GM18951 (cell line): Measurements from ENCODE around the gene HSP90AA1.

Experiments
- POLR2A ChIP-seq: IDR thresholded peaks from 4 replicates; pipeline ENCODE4 v1.6.1; 2011; ENCODE audit warnings: mild to moderate bottlenecking; ENCODE audit not compliant: insufficient read length, insufficient read depth; ENCODE audit errors: extremely low read depth
- in situ Hi-C: fragments of 300-500 bp; cut with MboI; formaldehyde crosslinking; loops from one replicate; pipeline ENCODE4 v1.12.0; 2022; ENCODE audit warnings: low sequenced_read_pairs, mixed read lengths, inconsistent platforms; ENCODE audit not compliant: unreplicated experiment

The HSP90AA1 gene

GRCh38 chr14:102105369-102105768 lies 18.5 kb upstream of the HSP90AA1 start:
- in situ Hi-C loops = no loop called here
- TF ChIP-seq POLR2A = no peak

- in situ Hi-C loops = no loop called here
Observed at GRCh38 chr14:102103062-102103695, 16.3 kb upstream of the HSP90AA1 start.

GRCh38 chr14:102097441-102098135 lies 10.7 kb upstream of the HSP90AA1 start:
- no peak for TF ChIP-seq POLR2A
- in situ Hi-C loops = no loop called here

More at GRCh38 chr14:102103062-102103695, 16.3 kb upstream of the HSP90AA1 start:
- TF ChIP-seq POLR2A = no peak

GRCh38 chr14:102096569-102097188 lies 9.8 kb upstream of the HSP90AA1 start:
- in situ Hi-C loops = no loop called here
- no peak for TF ChIP-seq POLR2A

GRCh38 chr14:102095871-102096568 lies 9.2 kb upstream of the HSP90AA1 start:
- in situ Hi-C loops = no loop called here

GRCh38 chr14:102095231-102095870 lies 8.5 kb upstream of the HSP90AA1 start:
- in situ Hi-C loops = no loop called here
- no peak for TF ChIP-seq POLR2A

More at GRCh38 chr14:102095871-102096568, 9.2 kb upstream of the HSP90AA1 start:
- no peak for TF ChIP-seq POLR2A

GRCh38 chr14:102094101-102094500 lies 7.3 kb upstream of the HSP90AA1 start:
- in situ Hi-C loops = no loop called here
- TF ChIP-seq POLR2A = no peak

- in situ Hi-C loops = no loop called here
- no peak for TF ChIP-seq POLR2A
Observed at GRCh38 chr14:102092806-102093205, 6.0 kb upstream of the HSP90AA1 start.

GRCh38 chr14:102090713-102091112 lies 3.9 kb upstream of the HSP90AA1 start:
- no peak for TF ChIP-seq POLR2A
- in situ Hi-C loops = no loop called here

GRCh38 chr14:102089621-102090343 lies 2.9 kb upstream of the HSP90AA1 start:
- in situ Hi-C loops = no loop called here
- no peak for TF ChIP-seq POLR2A

- in situ Hi-C loops = no loop called here
Observed at GRCh38 chr14:102088012-102088792, 1.4 kb upstream of the HSP90AA1 start.

GRCh38 chr14:102087762-102088011 lies 843 bp upstream of the HSP90AA1 start:
- no peak for TF ChIP-seq POLR2A
- in situ Hi-C loops = no loop called here

More at GRCh38 chr14:102088012-102088792, 1.4 kb upstream of the HSP90AA1 start:
- peak; percentile 57 for TF ChIP-seq POLR2A
